ENCODE data around the gene MAP1LC3B2.

MAP1LC3B2 gene

GRCh38 chr12:116604178-116604895, 45.2 kb downstream of the MAP1LC3B2 start:
- peak overlapping the region; percentile 32 for H3K4me3 ChIP-seq (replicated peaks; ENCODE audit: low read depth, low read length)

GRCh38 chr12:116604951-116605641, 45.9 kb downstream of the MAP1LC3B2 start:
- peak; percentile 32 for DNase-seq (ENCODE audit: low read depth)
- TF ChIP-seq CTCF (IDR thresholded peaks at IDR 0.05; ENCODE audit: low read length, missing control alignments): no peak
- H3K4me3 ChIP-seq (replicated peaks; ENCODE audit: low read depth, low read length): peak overlapping the region; percentile 32

More at GRCh38 chr12:116604178-116604895, 45.2 kb downstream of the MAP1LC3B2 start:
- DNase-seq (ENCODE audit: low read depth): peak; percentile 25
- TF ChIP-seq CTCF (IDR thresholded peaks at IDR 0.05; ENCODE audit: low read length, missing control alignments): no peak

DNA sequence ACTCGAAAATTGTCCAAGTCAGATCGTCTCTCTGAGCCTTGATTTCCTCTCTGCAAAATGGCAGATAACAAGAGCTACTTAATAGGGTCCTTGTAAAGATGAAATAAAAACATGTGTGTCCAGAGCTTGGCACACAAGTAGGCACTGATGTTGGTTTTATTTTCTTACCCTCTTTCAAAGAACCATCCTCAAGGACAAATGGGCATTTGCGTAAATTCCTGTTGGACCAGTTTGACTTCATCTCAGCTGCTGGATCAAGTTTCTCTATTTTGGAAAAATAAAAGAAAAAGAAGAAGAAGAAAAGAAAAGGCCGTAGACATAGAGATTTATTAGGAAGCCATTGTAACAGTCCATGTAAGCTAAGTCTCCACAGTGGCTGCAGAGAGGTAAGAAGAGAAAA, 47.2 kb downstream of the MAP1LC3B2 start:
- TF ChIP-seq CTCF (IDR thresholded peaks at IDR 0.05; ENCODE audit: low read length, missing control alignments): no peak
- no peak for DNase-seq (ENCODE audit: low read depth)
- no peak overlapping the region for H3K4me3 ChIP-seq (replicated peaks; ENCODE audit: low read depth, low read length)

GRCh38 chr12:116607039-116607438, 47.9 kb downstream of the MAP1LC3B2 start:
- no peak for TF ChIP-seq CTCF (IDR thresholded peaks at IDR 0.05; ENCODE audit: low read length, missing control alignments)
- H3K4me3 ChIP-seq (replicated peaks; ENCODE audit: low read depth, low read length): no peak overlapping the region
- no peak for DNase-seq (ENCODE audit: low read depth)

DNA sequence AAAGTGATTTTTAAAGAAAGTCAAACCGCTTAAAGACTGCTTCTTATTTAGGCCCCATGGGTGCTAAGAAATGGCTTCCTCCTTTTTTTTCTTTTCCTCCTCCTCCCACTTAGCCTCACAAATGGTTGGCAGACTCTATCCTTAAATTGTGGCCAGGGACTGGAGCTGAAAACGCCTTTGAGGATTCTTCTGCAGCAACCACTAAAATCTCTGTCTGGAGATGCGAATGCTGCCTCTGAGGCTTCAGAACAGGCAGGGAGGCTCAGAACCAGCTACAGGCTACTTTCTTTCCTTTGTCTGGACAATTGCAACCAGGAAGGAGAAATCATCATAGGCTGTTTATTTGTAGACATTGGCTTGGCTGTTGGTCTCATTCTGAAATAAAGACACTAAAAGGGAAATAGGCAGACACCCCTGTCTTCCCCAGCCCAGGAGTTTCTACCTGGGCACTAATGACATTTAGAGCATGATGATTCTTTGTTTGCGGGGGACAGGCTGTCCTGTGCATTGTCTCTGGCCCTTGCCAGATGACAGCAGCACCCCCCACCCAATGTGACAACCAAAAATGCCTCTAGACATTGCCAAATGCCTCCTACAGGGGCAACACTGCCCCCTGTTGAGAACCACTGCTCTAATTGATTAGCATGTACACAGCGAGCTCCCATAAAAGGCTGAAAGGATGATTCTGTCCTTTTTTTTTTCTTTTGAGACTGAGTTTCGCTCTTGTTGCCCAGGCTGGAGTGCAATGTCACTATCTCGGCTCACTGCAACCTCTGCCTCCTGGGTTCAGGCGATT, 50.3 kb downstream of the MAP1LC3B2 start:
- H3K4me3 ChIP-seq (replicated peaks; ENCODE audit: low read depth, low read length): no peak overlapping the region
- peak; percentile 23 for DNase-seq (ENCODE audit: low read depth)
- peak; percentile 37 for TF ChIP-seq CTCF (IDR thresholded peaks at IDR 0.05; ENCODE audit: low read length, missing control alignments)

GRCh38 chr12:116610971-116611541, 51.9 kb downstream of the MAP1LC3B2 start:
- H3K4me3 ChIP-seq (replicated peaks; ENCODE audit: low read depth, low read length): no peak overlapping the region
- DNase-seq (ENCODE audit: low read depth): no peak
- no peak for TF ChIP-seq CTCF (IDR thresholded peaks at IDR 0.05; ENCODE audit: low read length, missing control alignments)

All from fibroblast of pulmonary artery (primary cell).